Endothelial cell of umbilical vein (primary cell): Measurements from ENCODE around the gene AKT2. TPM values are rescaled to one million over a fixed set of nuclear protein-coding genes. Genes with fewer than 3 reads are reported as not detected.

Source experiments
- BruUV-seq: library from RNA; stranded (reverse); fragments of 400-500 nt; replicated peaks from 2 replicates; lab custom pipeline; 2021; lab: Mats Ljungman, UMichigan
- CTCF ChIA-PET: fragments of 300-600, 350-600 bp; sonication (Branson Sonifier 250); formaldehyde crosslinking; loops from one replicate; lab custom pipeline; 2021; ENCODE audit warnings: antibody characterized with exemption, inconsistent platforms; lab: Charles Lee
- POLR2A ChIA-PET: fragments of 300-600, 350-600 bp; sonication (Branson Sonifier 250); formaldehyde crosslinking; loops from one replicate; lab custom pipeline; 2021; ENCODE audit warnings: antibody characterized with exemption, inconsistent platforms; lab: Charles Lee
- DNase-seq: peaks from one replicate; pipeline ENCODE4 v3.0.0-alpha.2; 2011; ENCODE audit warnings: low read depth, low spot score
- FAIRE-seq: peaks from 2 replicates; lab custom pipeline; 2011; peaks lifted over from hg19 to GRCh38; lab: Jason Lieb, UNC
- H2AFZ ChIP-seq: 2 replicates; pipeline ENCODE4 v1.6.0; 2012; ENCODE audit warnings: low read depth, low read length, control low read depth, inconsistent platforms
- H3K27ac ChIP-seq: 2 replicates; pipeline ENCODE4 v1.5.1; 2011; ENCODE audit warnings: low read depth, mild to moderate bottlenecking, control low read depth, low read length, moderate library complexity; ENCODE audit not compliant: insufficient read depth
- H3K27me3 ChIP-seq, 2 experiments: 2 replicates each; pipeline versions ENCODE4 v1.6.0 to v1.6.1; 2011; ENCODE audit warnings: low read length in 2 of 2, mixed read lengths in 1 of 2; ENCODE audit not compliant: control insufficient read depth in 2 of 2, insufficient read depth in 2 of 2
- H3K36me3 ChIP-seq, 2 experiments: 2 replicates in 1 of 2; 3 replicates in 1 of 2; pipeline ENCODE4 v1.5.1; 2011; ENCODE audit warnings: low read length in 2 of 2, mild to moderate bottlenecking in 1 of 2, moderate library complexity in 1 of 2; ENCODE audit not compliant: control insufficient read depth in 2 of 2, insufficient read depth in 2 of 2; ENCODE audit errors: extremely low read depth in 1 of 2
- H3K4me1 ChIP-seq: 3 replicates; pipeline ENCODE4 v1.5.1; 2011; ENCODE audit warnings: mild to moderate bottlenecking, low read length; ENCODE audit not compliant: control insufficient read depth, insufficient read depth; ENCODE audit errors: extremely low read depth
- H3K4me2 ChIP-seq: 2 replicates; pipeline ENCODE4 v1.6.1; 2011; ENCODE audit warnings: low read length, control low read depth, mixed read lengths; ENCODE audit not compliant: insufficient read depth
- H3K4me3 ChIP-seq, 3 experiments: fragments of 200-600 bp in 1 of 3; sonication (generic), shearing (Covaris generic) in 1 of 3; replicated peaks in 1 of 3; 2 replicates each; pipeline ENCODE4 v1.5.1; 2011 to 2016; ENCODE audit warnings: control low read depth in 3 of 3, low read length in 3 of 3, mild to moderate bottlenecking in 2 of 3, inconsistent platforms in 1 of 3, low read depth in 1 of 3, moderate library complexity in 1 of 3; ENCODE audit not compliant: insufficient read depth in 1 of 3
- H3K79me2 ChIP-seq: 2 replicates; pipeline ENCODE4 v1.6.0; 2012; ENCODE audit warnings: low read length, inconsistent platforms; ENCODE audit not compliant: control insufficient read depth, insufficient read depth
- H3K9ac ChIP-seq: replicated peaks from 2 replicates; pipeline ENCODE3; 2011; ENCODE audit warnings: low read length, control low read depth; ENCODE audit not compliant: insufficient read depth; ENCODE audit errors: extremely low read depth
- H3K9me1 ChIP-seq: replicated peaks from 3 replicates; pipeline ENCODE4 v1.6.0; 2011; ENCODE audit warnings: mild to moderate bottlenecking, low read length; ENCODE audit not compliant: control insufficient read depth, insufficient read depth; ENCODE audit errors: extremely low read depth
- H3K9me3 ChIP-seq: replicated peaks from 2 replicates; pipeline ENCODE4 v1.5.1; 2012; ENCODE audit warnings: low read length, inconsistent platforms; ENCODE audit not compliant: control insufficient read depth, insufficient read depth
- H4K20me1 ChIP-seq: replicated peaks from 2 replicates; pipeline ENCODE3; 2011; ENCODE audit warnings: mild to moderate bottlenecking, low read length; ENCODE audit not compliant: control insufficient read depth, insufficient read depth; ENCODE audit errors: extremely low read depth
- CTCF ChIP-seq, 2 donors: IDR thresholded peaks; 1 replicate in 1 of 2; 2 replicates in 1 of 2; pipeline ENCODE4 v1.5.1; 2011; ENCODE audit warnings: low read length in 2 of 2, mild to moderate bottlenecking in 2 of 2, moderate library complexity in 2 of 2, control low read depth in 1 of 2, inconsistent platforms in 1 of 2, low read depth in 1 of 2; ENCODE audit not compliant: insufficient read depth in 1 of 2; ENCODE audit errors: extremely low read depth in 1 of 2
- EZH2 ChIP-seq: IDR thresholded peaks from 2 replicates; pipeline ENCODE4 v1.6.1; 2012; ENCODE audit warnings: borderline replicate concordance, low read depth, mild to moderate bottlenecking, moderate library complexity, low read length, inconsistent platforms; ENCODE audit not compliant: severe bottlenecking
- FOS ChIP-seq: IDR thresholded peaks from 2 replicates; pipeline ENCODE4 v1.6.1; 2011; ENCODE audit warnings: mild to moderate bottlenecking, low read length, moderate library complexity, borderline replicate concordance; ENCODE audit not compliant: insufficient read depth
- GATA2 ChIP-seq: IDR thresholded peaks from 2 replicates; pipeline ENCODE4 v1.7.0; 2011; ENCODE audit warnings: low read depth, mild to moderate bottlenecking, moderate library complexity, mixed read lengths, low read length; ENCODE audit not compliant: insufficient read length, insufficient read depth
- JUN ChIP-seq: IDR thresholded peaks from 2 replicates; pipeline ENCODE4 v1.6.1; 2011; ENCODE audit warnings: borderline replicate concordance, low read depth; ENCODE audit not compliant: insufficient read length, insufficient read depth
- MAX ChIP-seq: IDR thresholded peaks from 2 replicates; pipeline ENCODE4 v1.6.1; 2011; ENCODE audit not compliant: insufficient read depth, insufficient read length
- MYC ChIP-seq: IDR thresholded peaks from one replicate; pipeline ENCODE4 v1.6.1; 2011; ENCODE audit warnings: mild to moderate bottlenecking, low read depth, low read length
- POLR2A ChIP-seq: IDR thresholded peaks from 2 replicates; pipeline ENCODE4 v1.6.1; 2012; ENCODE audit warnings: low read depth, mild to moderate bottlenecking, control low read depth, low read length
- POLR2AphosphoS5 ChIP-seq: IDR thresholded peaks from 2 replicates; pipeline ENCODE4 v1.6.1; 2012; ENCODE audit warnings: low read depth, mild to moderate bottlenecking, control low read depth, low read length, moderate library complexity; ENCODE audit not compliant: insufficient read depth
- dilution Hi-C: fragments of 300-500 bp; cut with MboI; formaldehyde crosslinking; loops from one replicate; pipeline ENCODE4 v1.15.0; 2019; ENCODE audit warnings: low sequenced_read_pairs; ENCODE audit not compliant: extremely low pct_ligation_motif_present
- intact Hi-C: fragments of 100-400 bp; cut with micrococcal nuclease; formaldehyde crosslinking; loops from one replicate; pipeline ENCODE4 v1.10.0; 2022
- polyA plus RNA-seq, 4 experiments: library from polyadenylated mRNA; depleted of rRNA in 3 of 4; stranded (reverse) in 3 of 4; unstranded in 1 of 4; fragments of >200 nt; gene quantifications; 2 replicates each; pipeline versions ENCODE4 v1.2.1 to v1.2.3, GENCODE V29; 2011 to 2012; ENCODE audit warnings: missing spikeins in 1 of 4
- total RNA-seq: library from RNA; stranded (reverse); gene quantifications from 2 replicates; pipeline ENCODE4 v1.2.3, GENCODE V29; 2021

AKT2 gene
- total and polyA plus RNA-seq, 2 donors (not counting 3 experiments of a cell fraction or from before 2014, with no cell fraction given): 65.2 to 69.8 TPM

- TF ChIP-seq EZH2 (no peak), GATA2 (no peak)
- dilution Hi-C loops: no loop called here
- Histone ChIP-seq H3K4me2 (no peak overlapping the region), H3K27me3 (no peaks in the 10 kb centered on the region), H3K79me2 (peaks cover 82% of the 10 kb centered on the region), H3K27ac (no peak overlapping the region), H2AFZ (no peak overlapping the region), H3K9me3 (no peaks in the 10 kb centered on the region), H3K9me1 (no peaks in the 10 kb centered on the region), H3K36me3 (no peaks in the 10 kb centered on the region), H4K20me1 (no peaks in the 10 kb centered on the region), H3K4me3 (no peak overlapping the region), H3K9ac (no peak overlapping the region), H3K4me1 (no peaks in the 10 kb centered on the region)
- DNase-seq (no peak), FAIRE-seq (no peak)
- no TSS peak for BruUV-seq
- ChIA-PET CTCF (interaction anchor here (1.3 kb wide), 2 partner anchors 30 to 135 kb away, joined by 5 to 6 read pairs; no protein-coding TSS in a partner anchor), POLR2A (no interaction called here)
- intact Hi-C loops: no loop called here
Measured at GRCh38 chr19:40274585-40275544, 10.3 kb downstream of the AKT2 start.

GRCh38 chr19:40273469-40274360 is 11.4 kb downstream of the AKT2 start:
- DNase-seq (no peak), FAIRE-seq (no peak)
- Histone ChIP-seq H3K79me2 (peaks cover 79% of the 10 kb centered on the region), H2AFZ (no peak overlapping the region), H3K27me3 (no peaks in the 10 kb centered on the region), H3K4me1 (no peaks in the 10 kb centered on the region), H3K9me3 (no peaks in the 10 kb centered on the region), H3K4me2 (no peak overlapping the region), H4K20me1 (no peaks in the 10 kb centered on the region), H3K9ac (no peak overlapping the region), H3K9me1 (no peaks in the 10 kb centered on the region), H3K27ac (no peak overlapping the region), H3K4me3 (no peak overlapping the region), H3K36me3 (no peaks in the 10 kb centered on the region)
- POLR2A ChIA-PET: no interaction called here
- intact Hi-C loops (no loop called here), dilution Hi-C loops (no loop called here)
- CTCF ChIA-PET: no interaction called here
- BruUV-seq: no TSS peak
- TF ChIP-seq EZH2: no peak
- TF ChIP-seq GATA2: no peak
- TF ChIP-seq JUN: no peak
- TF ChIP-seq MYC: no peak
- no peak for TF ChIP-seq CTCF (IDR thresholded peaks at IDR 0.05; ENCODE audit: extremely low read depth in 1 of 2, insufficient read depth in 1 of 2, low read depth in 1 of 2, low read length in 2 of 2)
- no peak for TF ChIP-seq POLR2A
- TF ChIP-seq POLR2AphosphoS5: no peak
- no peak for TF ChIP-seq FOS
- TF ChIP-seq MAX: no peak
